Measurements from ENCODE around the gene SLC15A4.

DNA sequence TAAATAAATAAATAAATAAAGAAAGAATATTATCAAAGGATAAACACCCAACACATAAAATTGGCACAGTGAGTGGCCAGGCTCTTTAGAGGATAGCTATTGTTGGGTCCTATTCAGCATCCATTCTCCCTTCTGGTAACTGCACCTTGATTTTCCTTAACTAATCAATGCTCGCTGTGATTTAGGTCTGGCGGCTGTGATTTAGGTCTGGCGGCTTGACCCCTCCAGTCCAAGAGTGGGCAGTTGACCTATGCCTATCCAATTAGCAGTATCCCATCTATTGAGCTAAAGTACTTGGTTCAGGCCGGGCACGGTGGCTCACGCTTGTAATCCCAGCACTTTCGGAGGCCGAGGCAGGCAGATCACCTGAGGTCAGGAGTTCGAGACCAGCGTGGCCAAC is 9.7 kb upstream of the SLC15A4 start:
- TF ChIP-seq, protein P1, sequence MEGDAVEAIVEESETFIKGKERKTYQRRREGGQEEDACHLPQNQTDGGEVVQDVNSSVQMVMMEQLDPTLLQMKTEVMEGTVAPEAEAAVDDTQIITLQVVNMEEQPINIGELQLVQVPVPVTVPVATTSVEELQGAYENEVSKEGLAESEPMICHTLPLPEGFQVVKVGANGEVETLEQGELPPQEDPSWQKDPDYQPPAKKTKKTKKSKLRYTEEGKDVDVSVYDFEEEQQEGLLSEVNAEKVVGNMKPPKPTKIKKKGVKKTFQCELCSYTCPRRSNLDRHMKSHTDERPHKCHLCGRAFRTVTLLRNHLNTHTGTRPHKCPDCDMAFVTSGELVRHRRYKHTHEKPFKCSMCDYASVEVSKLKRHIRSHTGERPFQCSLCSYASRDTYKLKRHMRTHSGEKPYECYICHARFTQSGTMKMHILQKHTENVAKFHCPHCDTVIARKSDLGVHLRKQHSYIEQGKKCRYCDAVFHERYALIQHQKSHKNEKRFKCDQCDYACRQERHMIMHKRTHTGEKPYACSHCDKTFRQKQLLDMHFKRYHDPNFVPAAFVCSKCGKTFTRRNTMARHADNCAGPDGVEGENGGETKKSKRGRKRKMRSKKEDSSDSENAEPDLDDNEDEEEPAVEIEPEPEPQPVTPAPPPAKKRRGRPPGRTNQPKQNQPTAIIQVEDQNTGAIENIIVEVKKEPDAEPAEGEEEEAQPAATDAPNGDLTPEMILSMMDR (IDR thresholded peaks at IDR 0.05) = no peak
- TF ChIP-seq POLR2A (IDR thresholded peaks at IDR 0.05) (no peak), POLR2AphosphoS5 (IDR thresholded peaks at IDR 0.05) (no peak)

Data from prostate gland (tissue), 2 donors.